Measurements from ENCODE around the gene CSHL1. TPM values are rescaled to one million over a fixed set of nuclear protein-coding genes. Genes with fewer than 3 reads are reported as not detected.

CSHL1 gene
- total and polyA plus RNA-seq, 9 of the 15 experiments (the other 6 are each of a cell fraction or from before 2014, with no cell fraction given), result not detected

DNA sequence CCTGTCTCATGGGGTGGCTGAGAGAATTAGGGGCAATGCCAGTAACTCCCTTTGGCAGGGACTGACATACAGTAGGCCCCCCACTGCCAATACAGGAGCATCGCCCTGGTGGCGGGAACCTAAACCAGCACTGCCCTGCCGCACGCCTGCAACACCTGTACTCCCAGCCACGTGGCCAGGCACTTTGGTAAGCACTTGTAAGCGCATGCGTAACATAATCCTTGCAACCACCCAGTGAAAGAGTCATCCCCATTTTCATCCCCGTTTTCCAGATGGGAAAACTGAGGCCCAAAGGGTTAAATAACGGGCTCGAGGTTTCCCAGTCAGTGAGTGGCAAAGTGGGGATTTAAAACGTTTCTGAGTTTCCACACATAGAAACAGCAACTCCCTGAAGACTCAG lies 44.2 kb upstream of the CSHL1 start (continued):
- no peak for TF ChIP-seq SMAD1 (IDR thresholded peaks at IDR 0.05; ENCODE audit: low read depth, low read length, partially characterized antibody)
- no peak for TF ChIP-seq NUFIP1 (IDR thresholded peaks at IDR 0.05; ENCODE audit: partially characterized antibody)
- peak; percentile 70; the same call in 1 of the 2 replicates for TF ChIP-seq BCOR (IDR thresholded peaks at IDR 0.05)
- TF ChIP-seq ELF2 (CRISPR knock-in tag; IDR thresholded peaks at IDR 0.05), result no peak
- no peak for TF ChIP-seq KAT7 (CRISPR knock-in tag; IDR thresholded peaks at IDR 0.05; ENCODE audit: borderline replicate concordance)
- no peak for TF ChIP-seq SMARCB1 (IDR thresholded peaks at IDR 0.05; ENCODE audit: insufficient read length, low read depth)
- TF ChIP-seq MEIS2 (IDR thresholded peaks at IDR 0.05; ENCODE audit: partially characterized antibody), result no peak
- TF ChIP-seq TFAM (CRISPR knock-in tag; conservative IDR thresholded peaks at IDR 0.05), result no peak
- TF ChIP-seq ADNP (tag; IDR thresholded peaks at IDR 0.05), result peak; percentile 74
- TF ChIP-seq NFE2 (IDR thresholded peaks at IDR 0.05; ENCODE audit: low read depth), result no peak
- no peak for TF ChIP-seq TCF3 (CRISPR knock-in tag; IDR thresholded peaks at IDR 0.05)
- TF ChIP-seq, protein P1, sequence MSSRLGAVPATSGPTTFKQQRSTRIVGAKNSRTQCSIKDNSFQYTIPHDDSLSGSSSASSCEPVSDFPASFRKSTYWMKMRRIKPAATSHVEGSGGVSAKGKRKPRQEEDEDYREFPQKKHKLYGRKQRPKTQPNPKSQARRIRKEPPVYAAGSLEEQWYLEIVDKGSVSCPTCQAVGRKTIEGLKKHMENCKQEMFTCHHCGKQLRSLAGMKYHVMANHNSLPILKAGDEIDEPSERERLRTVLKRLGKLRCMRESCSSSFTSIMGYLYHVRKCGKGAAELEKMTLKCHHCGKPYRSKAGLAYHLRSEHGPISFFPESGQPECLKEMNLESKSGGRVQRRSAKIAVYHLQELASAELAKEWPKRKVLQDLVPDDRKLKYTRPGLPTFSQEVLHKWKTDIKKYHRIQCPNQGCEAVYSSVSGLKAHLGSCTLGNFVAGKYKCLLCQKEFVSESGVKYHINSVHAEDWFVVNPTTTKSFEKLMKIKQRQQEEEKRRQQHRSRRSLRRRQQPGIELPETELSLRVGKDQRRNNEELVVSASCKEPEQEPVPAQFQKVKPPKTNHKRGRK (tag; IDR thresholded peaks at IDR 0.05), result no peak
- TF ChIP-seq, protein P2, sequence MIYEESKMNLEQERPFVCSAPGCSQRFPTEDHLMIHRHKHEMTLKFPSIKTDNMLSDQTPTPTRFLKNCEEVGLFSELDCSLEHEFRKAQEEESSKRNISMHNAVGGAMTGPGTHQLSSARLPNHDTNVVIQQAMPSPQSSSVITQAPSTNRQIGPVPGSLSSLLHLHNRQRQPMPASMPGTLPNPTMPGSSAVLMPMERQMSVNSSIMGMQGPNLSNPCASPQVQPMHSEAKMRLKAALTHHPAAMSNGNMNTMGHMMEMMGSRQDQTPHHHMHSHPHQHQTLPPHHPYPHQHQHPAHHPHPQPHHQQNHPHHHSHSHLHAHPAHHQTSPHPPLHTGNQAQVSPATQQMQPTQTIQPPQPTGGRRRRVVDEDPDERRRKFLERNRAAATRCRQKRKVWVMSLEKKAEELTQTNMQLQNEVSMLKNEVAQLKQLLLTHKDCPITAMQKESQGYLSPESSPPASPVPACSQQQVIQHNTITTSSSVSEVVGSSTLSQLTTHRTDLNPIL (CRISPR knock-in tag; IDR thresholded peaks at IDR 0.05), result no peak
- no peak for TF ChIP-seq ZNF57 (CRISPR knock-in tag; IDR thresholded peaks at IDR 0.05)
- TF ChIP-seq SP1 (CRISPR knock-in tag; IDR thresholded peaks at IDR 0.05), result no peak
- no peak for TF ChIP-seq COPS2 (conservative IDR thresholded peaks at IDR 0.05)
- peak; percentile 26 to 50; a peak in 1 of 4 replicates for TF ChIP-seq KDM1A (IDR thresholded peaks at IDR 0.05)
- TF ChIP-seq, protein P3, sequence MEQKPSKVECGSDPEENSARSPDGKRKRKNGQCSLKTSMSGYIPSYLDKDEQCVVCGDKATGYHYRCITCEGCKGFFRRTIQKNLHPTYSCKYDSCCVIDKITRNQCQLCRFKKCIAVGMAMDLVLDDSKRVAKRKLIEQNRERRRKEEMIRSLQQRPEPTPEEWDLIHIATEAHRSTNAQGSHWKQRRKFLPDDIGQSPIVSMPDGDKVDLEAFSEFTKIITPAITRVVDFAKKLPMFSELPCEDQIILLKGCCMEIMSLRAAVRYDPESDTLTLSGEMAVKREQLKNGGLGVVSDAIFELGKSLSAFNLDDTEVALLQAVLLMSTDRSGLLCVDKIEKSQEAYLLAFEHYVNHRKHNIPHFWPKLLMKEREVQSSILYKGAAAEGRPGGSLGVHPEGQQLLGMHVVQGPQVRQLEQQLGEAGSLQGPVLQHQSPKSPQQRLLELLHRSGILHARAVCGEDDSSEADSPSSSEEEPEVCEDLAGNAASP (IDR thresholded peaks at IDR 0.05), result no peak
- no peak for TF ChIP-seq CBX2 (IDR thresholded peaks at IDR 0.05; ENCODE audit: insufficient read depth, low read length, poor library complexity, severe bottlenecking)
- no peak for TF ChIP-seq ZNF324 (CRISPR knock-in tag; IDR thresholded peaks at IDR 0.05)
- no peak for TF ChIP-seq HNRNPUL1 (IDR thresholded peaks at IDR 0.05; ENCODE audit: low read length)
- no peak for TF ChIP-seq CBFA2T3 (IDR thresholded peaks at IDR 0.05)
- TF ChIP-seq RBM25 (IDR thresholded peaks at IDR 0.05; ENCODE audit: low read depth, low read length, severe bottlenecking), result peak; percentile 81
- TF ChIP-seq IRF2 (CRISPR knock-in tag; IDR thresholded peaks at IDR 0.05), result no peak
- TF ChIP-seq ZNF184 (CRISPR knock-in tag; IDR thresholded peaks at IDR 0.05), result no peak
- TF ChIP-seq, protein P4, sequence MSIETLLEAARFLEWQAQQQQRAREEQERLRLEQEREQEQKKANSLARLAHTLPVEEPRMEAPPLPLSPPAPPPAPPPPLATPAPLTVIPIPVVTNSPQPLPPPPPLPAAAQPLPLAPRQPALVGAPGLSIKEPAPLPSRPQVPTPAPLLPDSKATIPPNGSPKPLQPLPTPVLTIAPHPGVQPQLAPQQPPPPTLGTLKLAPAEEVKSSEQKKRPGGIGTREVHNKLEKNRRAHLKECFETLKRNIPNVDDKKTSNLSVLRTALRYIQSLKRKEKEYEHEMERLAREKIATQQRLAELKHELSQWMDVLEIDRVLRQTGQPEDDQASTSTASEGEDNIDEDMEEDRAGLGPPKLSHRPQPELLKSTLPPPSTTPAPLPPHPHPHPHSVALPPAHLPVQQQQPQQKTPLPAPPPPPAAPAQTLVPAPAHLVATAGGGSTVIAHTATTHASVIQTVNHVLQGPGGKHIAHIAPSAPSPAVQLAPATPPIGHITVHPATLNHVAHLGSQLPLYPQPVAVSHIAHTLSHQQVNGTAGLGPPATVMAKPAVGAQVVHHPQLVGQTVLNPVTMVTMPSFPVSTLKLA (conservative IDR thresholded peaks at IDR 0.05), result no peak
- no peak for TF ChIP-seq MEF2D (tag; conservative IDR thresholded peaks at IDR 0.05; ENCODE audit: low read depth)
- TF ChIP-seq C11orf30 (IDR thresholded peaks at IDR 0.05; ENCODE audit: low read depth), result no peak

Measured in K562 (cell line).